Stimulated activated CD4-positive, alpha-beta T cell treated with anti-CD3 and anti-CD28 coated beads, Interleukin-2, amount 100 ng/mL, for 4 hours (primary cell): ENCODE results near the gene ABCA13.

Experiments
- DNase-seq: peaks from one replicate; pipeline ENCODE4 v3.0.0-alpha.2; 2020; ENCODE audit warnings: low read depth

ABCA13 gene

GRCh38 chr7:48299580-48300169 is 128.4 kb downstream of the ABCA13 start:
- DNase-seq, result no peak

- DNase-seq, result no peak
Measured at GRCh38 chr7:48300301-48300700, 129.0 kb downstream of the ABCA13 start.

GRCh38 chr7:48301201-48301600 is 129.9 kb downstream of the ABCA13 start:
- no peak for DNase-seq

GRCh38 chr7:48304641-48305040 is 133.4 kb downstream of the ABCA13 start:
- DNase-seq, result no peak

GRCh38 chr7:48305661-48306060 is 134.4 kb downstream of the ABCA13 start:
- no peak for DNase-seq

- no peak for DNase-seq
Measured at GRCh38 chr7:48307041-48307714, 135.9 kb downstream of the ABCA13 start.

- no peak for DNase-seq
Measured at GRCh38 chr7:48309720-48310119, 138.5 kb downstream of the ABCA13 start.

- DNase-seq, result no peak
Measured at GRCh38 chr7:48311464-48312100, 140.3 kb downstream of the ABCA13 start.

- DNase-seq, result no peak
Measured at GRCh38 chr7:48312151-48312550, 140.9 kb downstream of the ABCA13 start.

GRCh38 chr7:48316768-48317167 is 145.5 kb downstream of the ABCA13 start:
- DNase-seq, result no peak

- no peak for DNase-seq
Measured at GRCh38 chr7:48317360-48317759, 146.1 kb downstream of the ABCA13 start.

- DNase-seq, result no peak
Measured at GRCh38 chr7:48321319-48322010, 150.2 kb downstream of the ABCA13 start.

GRCh38 chr7:48337012-48337621 is 165.9 kb downstream of the ABCA13 start:
- DNase-seq, result no peak

- no peak for DNase-seq
Measured at GRCh38 chr7:48337781-48338180, 166.5 kb downstream of the ABCA13 start.

GRCh38 chr7:48347230-48347825 is 176.1 kb downstream of the ABCA13 start:
- DNase-seq, result no peak

- no peak for DNase-seq
Measured at GRCh38 chr7:48350515-48350914, 179.3 kb downstream of the ABCA13 start.

- no peak for DNase-seq
Measured at GRCh38 chr7:48351900-48352299, 180.6 kb downstream of the ABCA13 start.

GRCh38 chr7:48355346-48355745 is 184.1 kb downstream of the ABCA13 start:
- DNase-seq, result no peak

GRCh38 chr7:48360574-48360973 is 189.3 kb downstream of the ABCA13 start:
- DNase-seq, result no peak

- no peak for DNase-seq
Measured at GRCh38 chr7:48363174-48363573, 191.9 kb downstream of the ABCA13 start.

- DNase-seq, result no peak
Measured at GRCh38 chr7:48365010-48365409, 193.8 kb downstream of the ABCA13 start.

GRCh38 chr7:48366096-48366495 is 194.8 kb downstream of the ABCA13 start:
- DNase-seq, result no peak
